ENCODE data around the gene ABCC12.

The ABCC12 gene

GRCh38 chr16:48153774-48154173 lies 2.0 kb downstream of the ABCC12 start:
- Mint-ChIP-seq H3K4me3 (no peak overlapping the region), H3K36me3 (ENCODE audit: low read depth) (no peaks in the 10 kb centered on the region), H3K4me1 (ENCODE audit: low read depth) (peaks cover 21% of the 10 kb centered on the region), H3K27me3 (peaks cover 37% of the 10 kb centered on the region), H3K9me3 (no peaks in the 10 kb centered on the region), H3K27ac (no peak overlapping the region)

DNA sequence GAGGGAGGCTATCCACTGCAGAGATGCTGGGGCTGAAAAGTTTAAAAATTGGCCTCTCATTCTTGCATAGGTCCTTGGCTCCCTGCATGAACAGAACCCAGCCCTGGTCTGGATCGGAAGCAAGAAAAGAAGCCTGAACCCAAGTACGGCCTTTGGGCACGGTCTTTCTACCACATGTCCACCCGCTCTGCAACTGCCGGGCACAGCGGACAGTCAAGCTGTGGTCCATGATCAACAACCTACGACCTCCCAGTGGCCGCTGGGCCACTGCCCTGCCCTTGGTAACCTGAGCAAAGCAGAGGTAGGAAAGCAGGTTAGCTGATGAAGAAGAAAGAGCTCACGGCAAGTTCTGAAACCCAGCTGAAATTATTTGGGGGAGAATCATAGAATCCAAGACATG lies 3.6 kb downstream of the ABCC12 start:
- H3K27me3 Mint-ChIP-seq, result peaks cover 37% of the 10 kb centered on the region

DNA sequence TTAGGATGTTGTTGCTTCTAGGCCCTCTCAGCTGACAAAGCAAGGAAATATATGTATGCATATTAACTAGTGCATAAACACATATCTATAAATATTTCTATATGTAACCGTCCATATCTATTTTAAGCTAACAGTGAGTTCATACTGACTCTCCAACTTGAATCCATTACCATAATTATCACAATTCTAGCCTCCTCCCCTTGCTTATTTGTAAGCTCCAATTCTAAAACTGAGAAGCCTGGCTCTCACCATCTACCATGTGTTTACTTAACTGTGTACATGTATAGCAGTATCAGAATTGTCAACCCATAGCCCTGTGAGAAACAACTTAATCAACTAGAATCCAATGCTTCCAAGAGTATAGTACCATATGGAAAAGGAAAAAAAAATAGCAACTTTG lies 5.1 kb downstream of the ABCC12 start:
- no peak overlapping the region for H3K27ac Mint-ChIP-seq
- no peak overlapping the region for H3K4me3 Mint-ChIP-seq
- no peaks in the 10 kb centered on the region for H3K4me1 Mint-ChIP-seq (ENCODE audit: low read depth)
- peaks cover 40% of the 10 kb centered on the region for H3K27me3 Mint-ChIP-seq
- H3K9me3 Mint-ChIP-seq, result no peaks in the 10 kb centered on the region
- no peaks in the 10 kb centered on the region for H3K36me3 Mint-ChIP-seq (ENCODE audit: low read depth)

More for the DNA sequence above, 3.6 kb downstream of the ABCC12 start:
- H3K4me3 Mint-ChIP-seq, result no peak overlapping the region
- H3K9me3 Mint-ChIP-seq, result no peaks in the 10 kb centered on the region
- no peaks in the 10 kb centered on the region for H3K36me3 Mint-ChIP-seq (ENCODE audit: low read depth)
- no peak overlapping the region for H3K27ac Mint-ChIP-seq
- peaks cover 6% of the 10 kb centered on the region for H3K4me1 Mint-ChIP-seq (ENCODE audit: low read depth)

DNA sequence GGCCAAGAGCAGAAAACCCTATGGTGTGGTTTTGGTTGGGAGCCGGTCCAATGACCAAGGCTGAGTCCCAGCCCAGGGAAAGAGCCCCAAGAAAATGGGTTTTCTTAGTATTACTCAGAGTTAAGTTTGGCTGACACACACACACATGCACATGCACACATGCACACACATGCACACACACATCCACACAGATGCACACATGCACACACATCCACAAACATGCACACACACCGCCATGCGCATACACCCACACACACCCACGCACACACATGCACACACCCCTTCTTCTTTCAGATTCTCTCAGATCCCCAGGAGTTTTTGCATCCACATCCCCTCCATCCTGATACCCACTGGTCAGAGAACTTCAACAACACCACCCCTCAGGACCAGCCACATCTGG lies 9.1 kb downstream of the ABCC12 start:
- H3K27ac Mint-ChIP-seq, result no peak overlapping the region
- peaks cover 41% of the 10 kb centered on the region for H3K27me3 Mint-ChIP-seq
- no peaks in the 10 kb centered on the region for H3K4me1 Mint-ChIP-seq (ENCODE audit: low read depth)
- no peak overlapping the region for H3K4me3 Mint-ChIP-seq
- H3K36me3 Mint-ChIP-seq (ENCODE audit: low read depth), result no peaks in the 10 kb centered on the region
- H3K9me3 Mint-ChIP-seq, result no peaks in the 10 kb centered on the region

GRCh38 chr16:48146131-48146530 lies 9.7 kb downstream of the ABCC12 start:
- no peaks in the 10 kb centered on the region for H3K9me3 Mint-ChIP-seq
- H3K27me3 Mint-ChIP-seq, result peaks cover 45% of the 10 kb centered on the region
- no peak overlapping the region for H3K27ac Mint-ChIP-seq
- H3K4me1 Mint-ChIP-seq (ENCODE audit: low read depth), result no peaks in the 10 kb centered on the region
- no peak overlapping the region for H3K4me3 Mint-ChIP-seq
- H3K36me3 Mint-ChIP-seq (ENCODE audit: low read depth), result no peaks in the 10 kb centered on the region

DNA sequence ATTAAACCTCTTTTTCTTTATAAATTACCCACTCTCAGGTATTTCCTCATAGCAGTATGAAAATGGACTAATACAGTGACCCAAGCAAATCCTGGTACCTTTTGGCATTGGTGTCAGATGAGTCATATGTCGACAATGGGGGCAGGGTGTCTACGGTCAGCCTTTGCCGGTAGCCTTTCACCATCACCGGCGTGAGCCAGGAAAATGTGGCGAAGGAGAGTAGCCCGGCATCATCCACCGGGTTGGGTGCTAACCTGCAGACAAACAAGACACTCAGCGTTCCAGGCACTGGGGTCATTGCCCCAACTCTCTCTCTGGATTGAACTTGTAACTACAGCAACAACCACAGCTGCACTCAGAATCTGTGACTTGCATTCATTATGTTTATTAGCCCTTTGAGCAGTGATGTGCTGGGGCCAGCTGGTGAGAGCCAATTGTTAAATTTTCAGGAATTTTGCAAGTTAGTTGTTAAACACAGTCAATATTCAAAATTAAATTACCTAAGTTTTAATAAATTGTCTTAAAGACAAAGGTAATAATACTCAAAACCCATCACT lies 11.9 kb downstream of the ABCC12 start:
- Mint-ChIP-seq H3K4me1 (ENCODE audit: low read depth) (no peaks in the 10 kb centered on the region), H3K9me3 (no peaks in the 10 kb centered on the region), H3K27ac (no peak overlapping the region), H3K4me3 (no peak overlapping the region), H3K27me3 (peaks cover 36% of the 10 kb centered on the region), H3K36me3 (ENCODE audit: low read depth) (no peaks in the 10 kb centered on the region)

- H3K9me3 Mint-ChIP-seq, result no peaks in the 10 kb centered on the region
- H3K27me3 Mint-ChIP-seq, result peaks cover 25% of the 10 kb centered on the region
- no peak overlapping the region for H3K4me3 Mint-ChIP-seq
- H3K36me3 Mint-ChIP-seq (ENCODE audit: low read depth), result no peaks in the 10 kb centered on the region
- H3K27ac Mint-ChIP-seq, result no peak overlapping the region
- H3K4me1 Mint-ChIP-seq (ENCODE audit: low read depth), result no peaks in the 10 kb centered on the region
These were observed 15.0 kb downstream of the ABCC12 start for GRCh38 chr16:48140821-48141220.

GRCh38 chr16:48139517-48139916 lies 16.3 kb downstream of the ABCC12 start:
- no peaks in the 10 kb centered on the region for H3K36me3 Mint-ChIP-seq (ENCODE audit: low read depth)
- no peaks in the 10 kb centered on the region for H3K9me3 Mint-ChIP-seq
- no peak overlapping the region for H3K27ac Mint-ChIP-seq
- no peaks in the 10 kb centered on the region for H3K4me1 Mint-ChIP-seq (ENCODE audit: low read depth)
- peaks cover 23% of the 10 kb centered on the region for H3K27me3 Mint-ChIP-seq
- H3K4me3 Mint-ChIP-seq, result no peak overlapping the region

- Mint-ChIP-seq H3K27me3 (peaks cover 21% of the 10 kb centered on the region), H3K9me3 (no peaks in the 10 kb centered on the region), H3K27ac (no peak overlapping the region), H3K36me3 (ENCODE audit: low read depth) (no peaks in the 10 kb centered on the region), H3K4me3 (no peak overlapping the region), H3K4me1 (ENCODE audit: low read depth) (no peaks in the 10 kb centered on the region)
These were observed 17.2 kb downstream of the ABCC12 start for GRCh38 chr16:48138543-48138942.

- Mint-ChIP-seq H3K36me3 (ENCODE audit: low read depth) (no peaks in the 10 kb centered on the region), H3K4me1 (ENCODE audit: low read depth) (no peaks in the 10 kb centered on the region), H3K4me3 (no peak overlapping the region), H3K9me3 (no peaks in the 10 kb centered on the region), H3K27me3 (peaks cover 19% of the 10 kb centered on the region), H3K27ac (no peak overlapping the region)
These were observed 18.0 kb downstream of the ABCC12 start for GRCh38 chr16:48137822-48138221.

DNA sequence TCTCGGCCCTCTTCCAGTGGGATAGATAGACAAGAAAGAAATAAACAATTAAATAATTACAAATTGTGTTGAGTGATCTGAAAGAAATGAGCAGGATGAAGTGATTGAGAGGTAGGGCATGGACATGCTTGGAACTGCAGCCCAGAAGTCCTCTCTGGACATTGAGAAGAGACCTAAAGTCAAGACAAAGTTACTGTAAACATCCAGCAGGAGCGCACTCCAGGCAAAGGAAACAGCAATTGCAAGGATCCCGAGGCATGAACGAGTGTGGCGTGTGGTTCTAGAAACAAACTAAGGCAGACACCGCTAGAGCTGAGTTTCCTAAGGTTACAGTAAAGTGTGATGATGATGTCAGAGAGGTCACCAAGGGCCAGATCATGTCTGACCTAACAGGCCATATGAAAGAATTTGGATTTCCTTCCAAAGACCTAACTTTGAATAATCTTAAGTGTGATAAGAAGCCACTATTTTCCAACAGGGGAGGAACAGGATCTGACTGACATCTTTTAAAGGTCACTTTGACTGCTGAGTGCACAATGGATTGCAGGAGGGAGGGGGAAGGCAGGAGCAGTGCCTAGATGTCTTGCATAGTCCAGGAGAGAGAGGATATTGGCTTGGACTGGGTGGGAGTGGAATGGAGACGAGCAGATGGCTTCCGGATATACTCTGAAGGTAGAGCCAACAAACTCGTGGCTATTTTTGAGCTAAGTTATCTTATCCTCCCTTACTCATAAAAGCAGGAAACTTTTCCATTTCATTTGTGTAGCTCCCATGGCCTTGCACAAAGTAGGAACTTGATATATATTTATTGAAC lies 19.0 kb downstream of the ABCC12 start:
- no peaks in the 10 kb centered on the region for H3K36me3 Mint-ChIP-seq (ENCODE audit: low read depth)
- H3K27me3 Mint-ChIP-seq, result peaks cover 13% of the 10 kb centered on the region
- H3K9me3 Mint-ChIP-seq, result no peaks in the 10 kb centered on the region
- H3K4me1 Mint-ChIP-seq (ENCODE audit: low read depth), result no peaks in the 10 kb centered on the region
- no peak overlapping the region for H3K27ac Mint-ChIP-seq
- no peak overlapping the region for H3K4me3 Mint-ChIP-seq

- Mint-ChIP-seq H3K27me3 (peaks cover 21% of the 10 kb centered on the region), H3K36me3 (ENCODE audit: low read depth) (no peaks in the 10 kb centered on the region), H3K4me1 (ENCODE audit: low read depth) (no peaks in the 10 kb centered on the region), H3K9me3 (no peaks in the 10 kb centered on the region), H3K4me3 (no peak overlapping the region), H3K27ac (no peak overlapping the region)
These were observed 22.2 kb downstream of the ABCC12 start for GRCh38 chr16:48133455-48134211.

DNA sequence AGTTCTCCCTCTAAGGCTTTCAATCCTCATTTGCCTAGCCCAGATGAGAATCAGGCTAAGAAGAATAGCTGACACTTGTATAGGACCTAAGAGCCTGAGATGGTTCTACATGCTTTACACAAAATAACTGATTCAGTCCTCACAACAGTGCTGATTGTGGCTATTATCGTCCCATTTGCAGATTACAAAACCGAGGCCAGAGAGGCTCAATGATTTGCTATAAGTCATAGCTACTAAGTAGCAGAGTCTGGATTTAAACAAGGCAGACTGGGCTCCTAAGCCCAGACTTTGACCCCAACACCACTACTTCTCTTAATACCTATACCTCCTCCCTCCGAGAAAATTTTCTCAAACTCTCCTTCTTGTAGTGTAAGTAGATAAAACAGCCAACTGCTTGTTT lies 23.1 kb downstream of the ABCC12 start:
- Mint-ChIP-seq H3K27ac (no peak overlapping the region), H3K4me1 (ENCODE audit: low read depth) (no peaks in the 10 kb centered on the region), H3K36me3 (ENCODE audit: low read depth) (no peaks in the 10 kb centered on the region), H3K4me3 (no peak overlapping the region), H3K9me3 (no peaks in the 10 kb centered on the region), H3K27me3 (peaks cover 21% of the 10 kb centered on the region)

- Mint-ChIP-seq H3K36me3 (ENCODE audit: low read depth) (no peaks in the 10 kb centered on the region), H3K27me3 (peaks cover 21% of the 10 kb centered on the region), H3K9me3 (no peaks in the 10 kb centered on the region), H3K4me1 (ENCODE audit: low read depth) (no peaks in the 10 kb centered on the region), H3K4me3 (no peak overlapping the region), H3K27ac (no peak overlapping the region)
These were observed 24.4 kb downstream of the ABCC12 start for GRCh38 chr16:48131201-48131935.

GRCh38 chr16:48129926-48130325 lies 25.9 kb downstream of the ABCC12 start:
- Mint-ChIP-seq H3K4me1 (ENCODE audit: low read depth) (no peaks in the 10 kb centered on the region), H3K4me3 (no peak overlapping the region), H3K27ac (no peak overlapping the region), H3K36me3 (ENCODE audit: low read depth) (no peaks in the 10 kb centered on the region), H3K9me3 (no peaks in the 10 kb centered on the region), H3K27me3 (peaks cover 26% of the 10 kb centered on the region)
